PC-9 (cell line): Measurements from ENCODE around the gene DCDC2B. TPM values are rescaled to one million over a fixed set of nuclear protein-coding genes. Genes with fewer than 3 reads are reported as not detected.

Source experiments
- BruUV-seq: library from RNA; stranded (reverse); fragments of 400-500 nt; replicated peaks from 2 replicates; lab custom pipeline; 2021; lab: Mats Ljungman, UMichigan
- CTCF ChIA-PET: fragments of 300-600 bp; sonication (Branson Sonifier 250); formaldehyde crosslinking; loops from one replicate; lab custom pipeline; 2022; ENCODE audit warnings: antibody characterized with exemption; lab: Charles Lee
- POLR2A ChIA-PET: fragments of 300-600 bp; sonication (Branson Sonifier 250); formaldehyde crosslinking; loops from one replicate; lab custom pipeline; 2022; ENCODE audit warnings: antibody characterized with exemption; ENCODE audit not compliant: unreplicated experiment; lab: Charles Lee
- DNase-seq, 2 experiments: peaks; one replicate each; pipeline versions ENCODE4 v3.0.0 to v3.0.0-alpha.2; 2015 to 2022; ENCODE audit warnings: mixed read lengths in 1 of 2
- H2AFZ ChIP-seq: fragments of 200-600 bp; sonication (generic); 2 replicates; pipeline ENCODE4 v1.8.1; 2017; ENCODE audit warnings: antibody characterized with exemption
- H3F3A ChIP-seq: fragments of 200-600 bp; sonication (generic); 2 replicates; pipeline ENCODE4 v1.8.1; 2017; ENCODE audit warnings: antibody characterized with exemption, mild to moderate bottlenecking, low read depth; ENCODE audit not compliant: insufficient read depth
- H3K27ac ChIP-seq: fragments of 200-600 bp; sonication (generic); 2 replicates; pipeline ENCODE4 v1.6.1; 2016; ENCODE audit warnings: mixed run types
- H3K27me3 ChIP-seq: fragments of 200-600 bp; sonication (generic); 2 replicates; pipeline ENCODE4 v1.6.1; 2016; ENCODE audit warnings: low read depth, mixed run types; ENCODE audit not compliant: insufficient read depth
- H3K36me3 ChIP-seq: fragments of 200-600 bp; sonication (generic); 2 replicates; pipeline ENCODE4 v1.6.1; 2016; ENCODE audit warnings: low read depth, mixed run types
- H3K4me1 ChIP-seq: fragments of 200-600 bp; sonication (generic); replicated peaks from 2 replicates; pipeline ENCODE4 v1.6.1; 2016; ENCODE audit warnings: mixed run types; ENCODE audit not compliant: insufficient read depth
- H3K4me2 ChIP-seq: fragments of 200-600 bp; sonication (generic); 2 replicates; pipeline ENCODE4 v1.6.1; 2017; ENCODE audit warnings: mixed run types
- H3K4me3 ChIP-seq: fragments of 200-600 bp; sonication (generic); 2 replicates; pipeline ENCODE4 v1.6.1; 2016; ENCODE audit warnings: mixed run types
- H3K79me2 ChIP-seq: fragments of 200-600 bp; sonication (generic); 2 replicates; pipeline ENCODE4 v1.6.1; 2017; ENCODE audit warnings: low read depth, mixed run types
- H3K9me2 ChIP-seq: fragments of 200-600 bp; sonication (generic); 2 replicates; pipeline ENCODE4 v1.8.1; 2017; ENCODE audit warnings: mild to moderate bottlenecking; ENCODE audit not compliant: insufficient read depth
- H3K9me3 ChIP-seq: fragments of 200-600 bp; sonication (generic); 2 replicates; pipeline ENCODE4 v1.8.1; 2016; ENCODE audit warnings: low read depth; ENCODE audit not compliant: insufficient read depth
- H4K20me1 ChIP-seq: fragments of 200-600 bp; sonication (generic); 2 replicates; pipeline ENCODE4 v1.8.1; 2017; ENCODE audit not compliant: insufficient read depth
- CTCF ChIP-seq: fragments of 200-600 bp; sonication (generic); conservative IDR thresholded peaks from 2 replicates; pipeline ENCODE4 v1.6.1; 2017; ENCODE audit warnings: mixed run types, antibody characterized with exemption, mild to moderate bottlenecking, moderate library complexity
- EZH2 ChIP-seq: fragments of 200-600 bp; sonication (generic); IDR thresholded peaks from 2 replicates; pipeline ENCODE4 v1.8.0; 2017; ENCODE audit warnings: antibody characterized with exemption, low read depth
- intact Hi-C: fragments of 100-400 bp; cut with micrococcal nuclease; formaldehyde crosslinking; loops from one replicate; pipeline ENCODE4 v1.10.0; 2022; ENCODE audit not compliant: unreplicated experiment
- total RNA-seq: library from RNA; stranded (reverse); gene quantifications from 2 replicates; pipeline ENCODE4 v1.2.3, GENCODE V29; 2021

DCDC2B gene
- total RNA-seq, 1 experiment from 2014 or later, result not detected

GRCh38 chr1:32186491-32186890, 22.4 kb upstream of the DCDC2B start:
- POLR2A ChIA-PET, result no interaction called here
- Histone ChIP-seq H4K20me1 (peaks cover 18% of the 10 kb centered on the region), H3K27me3 (no peaks in the 10 kb centered on the region), H3F3A (peaks cover 4% of the 10 kb centered on the region; the same call in 1 of the 2 replicates), H3K36me3 (peaks cover 77% of the 10 kb centered on the region), H3K79me2 (peaks cover 51% of the 10 kb centered on the region), H3K27ac (peak overlapping the region; percentile 45), H3K4me1 (peaks cover 3% of the 10 kb centered on the region), H3K9me2 (no peaks in the 10 kb centered on the region), H3K9me3 (no peaks in the 10 kb centered on the region), H2AFZ (no peak overlapping the region), H3K4me2 (no peak overlapping the region), H3K4me3 (no peak overlapping the region)
- CTCF ChIA-PET, result no interaction called here
- BruUV-seq, result no TSS peak
- DNase-seq, result no peak
- TF ChIP-seq CTCF (no peak), EZH2 (no peak)
- intact Hi-C loops, result no loop called here

GRCh38 chr1:32187850-32188249, 21.0 kb upstream of the DCDC2B start:
- Histone ChIP-seq H3K27me3 (no peaks in the 10 kb centered on the region), H3K4me2 (no peak overlapping the region), H3K27ac (no peak overlapping the region), H3K4me1 (no peaks in the 10 kb centered on the region), H3K9me2 (no peaks in the 10 kb centered on the region), H3K36me3 (peaks cover 79% of the 10 kb centered on the region), H2AFZ (no peak overlapping the region), H3K79me2 (peaks cover 37% of the 10 kb centered on the region), H3F3A (no peaks in the 10 kb centered on the region; the same call in 1 of the 2 replicates), H3K9me3 (no peaks in the 10 kb centered on the region), H4K20me1 (peaks cover 20% of the 10 kb centered on the region), H3K4me3 (no peak overlapping the region)
- POLR2A ChIA-PET, result no interaction called here
- DNase-seq, result no peak
- CTCF ChIA-PET, result no interaction called here
- no peak for TF ChIP-seq EZH2
- TF ChIP-seq CTCF, result no peak
- no TSS peak for BruUV-seq
- intact Hi-C loops, result no loop called here

- H3K9me2 ChIP-seq, result no peaks in the 10 kb centered on the region
- H3K79me2 ChIP-seq, result 0 out of 2 replicates have a peak, but pooled peaks cover 2% of the 10 kb centered on the region
- no peak overlapping the region for H3K27ac ChIP-seq
- no peaks in the 10 kb centered on the region for H3K9me3 ChIP-seq
- peaks cover 7% of the 10 kb centered on the region for H4K20me1 ChIP-seq
- H3K27me3 ChIP-seq, result no peaks in the 10 kb centered on the region
- no peak overlapping the region for H3K4me3 ChIP-seq
- H3K36me3 ChIP-seq, result peaks cover 58% of the 10 kb centered on the region
- no peaks in the 10 kb centered on the region for H3K4me1 ChIP-seq
- TF ChIP-seq EZH2 (no peak), CTCF (no peak)
- POLR2A ChIA-PET, result no interaction called here
- DNase-seq, result no peak
- no peak overlapping the region for H3K4me2 ChIP-seq
- H3F3A ChIP-seq, result peaks cover 20% of the 10 kb centered on the region; the same call in 1 of the 2 replicates
- CTCF ChIA-PET, result no interaction called here
- H2AFZ ChIP-seq, result no peak overlapping the region
- no TSS peak for BruUV-seq
- intact Hi-C loops, result no loop called here
Measured at GRCh38 chr1:32192220-32192948, 16.5 kb upstream of the DCDC2B start.
